HL-60 (cell line): ENCODE measurements around the gene IQCK.

Experiments used
- DNase-seq, 2 experiments: peaks; one replicate each; pipeline ENCODE4 v3.0.0-alpha.2; 2010 to 2020; ENCODE audit warnings: low read depth in 1 of 2, low spot score in 1 of 2
- H3K27ac ChIP-seq: fragments of 250-450 bp; sonication (Bioruptor Pico); replicated peaks from 2 replicates; pipeline ENCODE4 v1.5.1; 2020; ENCODE audit warnings: mild to moderate bottlenecking, moderate library complexity
- H3K27me3 ChIP-seq: fragments of 250-450 bp; sonication (Bioruptor Pico); 2 replicates; pipeline ENCODE4 v1.5.1; 2021; ENCODE audit warnings: mild to moderate bottlenecking, moderate library complexity; ENCODE audit not compliant: insufficient read depth, poor library complexity, severe bottlenecking
- H3K4me3 ChIP-seq: replicated peaks from 2 replicates; pipeline ENCODE4 v1.5.1; 2011; ENCODE audit warnings: mild to moderate bottlenecking, control low read depth, low read length; ENCODE audit not compliant: insufficient read depth
- GABPA ChIP-seq: IDR thresholded peaks from 2 replicates; pipeline ENCODE4 v1.6.1; 2012; ENCODE audit warnings: low read depth
- POLR2AphosphoS5 ChIP-seq: IDR thresholded peaks from 2 replicates; pipeline ENCODE4 v1.6.1; 2012; ENCODE audit warnings: low read depth
- SPI1 ChIP-seq: IDR thresholded peaks from 2 replicates; pipeline ENCODE4 v1.6.1; 2012; ENCODE audit warnings: low read depth, mild to moderate bottlenecking, borderline replicate concordance
- TF ChIP-seq, protein P1 (sequence below): IDR thresholded peaks from 2 replicates; pipeline ENCODE4 v1.6.1; 2012; ENCODE audit warnings: low read depth; ENCODE audit not compliant: insufficient replicate concordance
- TF ChIP-seq, protein P2 (sequence below): IDR thresholded peaks from one replicate; pipeline ENCODE4 v1.5.1; 2011; ENCODE audit warnings: low read length, control low read depth, inconsistent platforms; ENCODE audit not compliant: insufficient read depth

The IQCK gene

DNA sequence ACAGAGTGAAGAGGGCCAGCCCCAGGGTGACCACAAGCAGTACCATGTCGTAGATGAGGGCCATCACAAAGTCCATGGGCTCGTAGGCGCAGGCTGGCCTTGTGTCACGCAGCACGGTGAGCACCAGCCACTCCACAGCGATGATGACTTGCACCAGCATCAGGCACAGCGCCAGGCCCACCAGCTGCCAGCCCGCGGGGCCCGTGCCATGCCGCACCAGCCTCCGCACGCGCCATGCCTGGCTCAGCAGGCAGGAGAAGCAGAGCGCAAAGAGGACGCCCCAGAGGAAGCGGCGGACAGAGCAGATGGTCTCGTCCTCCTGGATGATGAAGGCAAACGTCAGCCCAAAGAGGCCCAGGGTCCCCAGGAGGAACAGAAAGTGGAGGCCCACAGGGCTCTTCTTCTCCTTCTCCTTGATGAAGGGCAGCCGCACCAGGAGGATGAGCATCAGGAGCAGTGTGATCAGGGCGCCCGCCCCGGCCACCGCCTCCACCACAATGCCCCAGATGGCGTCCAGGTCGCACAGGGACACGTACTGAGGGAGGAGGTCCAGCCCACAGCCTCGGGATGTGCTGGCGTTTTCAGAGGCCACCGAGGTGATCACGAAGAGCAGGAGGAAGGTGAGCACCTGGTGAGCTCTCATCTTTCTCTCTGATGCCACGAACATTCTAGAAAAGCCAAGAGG, 154.2 kb downstream of the IQCK start:
- no peak for DNase-seq
- Histone ChIP-seq H3K27ac (no peak overlapping the region), H3K27me3 (no peaks in the 10 kb centered on the region), H3K4me3 (no peak overlapping the region)
- TF ChIP-seq, protein P1, sequence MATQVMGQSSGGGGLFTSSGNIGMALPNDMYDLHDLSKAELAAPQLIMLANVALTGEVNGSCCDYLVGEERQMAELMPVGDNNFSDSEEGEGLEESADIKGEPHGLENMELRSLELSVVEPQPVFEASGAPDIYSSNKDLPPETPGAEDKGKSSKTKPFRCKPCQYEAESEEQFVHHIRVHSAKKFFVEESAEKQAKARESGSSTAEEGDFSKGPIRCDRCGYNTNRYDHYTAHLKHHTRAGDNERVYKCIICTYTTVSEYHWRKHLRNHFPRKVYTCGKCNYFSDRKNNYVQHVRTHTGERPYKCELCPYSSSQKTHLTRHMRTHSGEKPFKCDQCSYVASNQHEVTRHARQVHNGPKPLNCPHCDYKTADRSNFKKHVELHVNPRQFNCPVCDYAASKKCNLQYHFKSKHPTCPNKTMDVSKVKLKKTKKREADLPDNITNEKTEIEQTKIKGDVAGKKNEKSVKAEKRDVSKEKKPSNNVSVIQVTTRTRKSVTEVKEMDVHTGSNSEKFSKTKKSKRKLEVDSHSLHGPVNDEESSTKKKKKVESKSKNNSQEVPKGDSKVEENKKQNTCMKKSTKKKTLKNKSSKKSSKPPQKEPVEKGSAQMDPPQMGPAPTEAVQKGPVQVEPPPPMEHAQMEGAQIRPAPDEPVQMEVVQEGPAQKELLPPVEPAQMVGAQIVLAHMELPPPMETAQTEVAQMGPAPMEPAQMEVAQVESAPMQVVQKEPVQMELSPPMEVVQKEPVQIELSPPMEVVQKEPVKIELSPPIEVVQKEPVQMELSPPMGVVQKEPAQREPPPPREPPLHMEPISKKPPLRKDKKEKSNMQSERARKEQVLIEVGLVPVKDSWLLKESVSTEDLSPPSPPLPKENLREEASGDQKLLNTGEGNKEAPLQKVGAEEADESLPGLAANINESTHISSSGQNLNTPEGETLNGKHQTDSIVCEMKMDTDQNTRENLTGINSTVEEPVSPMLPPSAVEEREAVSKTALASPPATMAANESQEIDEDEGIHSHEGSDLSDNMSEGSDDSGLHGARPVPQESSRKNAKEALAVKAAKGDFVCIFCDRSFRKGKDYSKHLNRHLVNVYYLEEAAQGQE: no peak
- no peak for TF ChIP-seq POLR2AphosphoS5
- no peak for TF ChIP-seq SPI1
- no peak for TF ChIP-seq GABPA
- TF ChIP-seq, protein P2, sequence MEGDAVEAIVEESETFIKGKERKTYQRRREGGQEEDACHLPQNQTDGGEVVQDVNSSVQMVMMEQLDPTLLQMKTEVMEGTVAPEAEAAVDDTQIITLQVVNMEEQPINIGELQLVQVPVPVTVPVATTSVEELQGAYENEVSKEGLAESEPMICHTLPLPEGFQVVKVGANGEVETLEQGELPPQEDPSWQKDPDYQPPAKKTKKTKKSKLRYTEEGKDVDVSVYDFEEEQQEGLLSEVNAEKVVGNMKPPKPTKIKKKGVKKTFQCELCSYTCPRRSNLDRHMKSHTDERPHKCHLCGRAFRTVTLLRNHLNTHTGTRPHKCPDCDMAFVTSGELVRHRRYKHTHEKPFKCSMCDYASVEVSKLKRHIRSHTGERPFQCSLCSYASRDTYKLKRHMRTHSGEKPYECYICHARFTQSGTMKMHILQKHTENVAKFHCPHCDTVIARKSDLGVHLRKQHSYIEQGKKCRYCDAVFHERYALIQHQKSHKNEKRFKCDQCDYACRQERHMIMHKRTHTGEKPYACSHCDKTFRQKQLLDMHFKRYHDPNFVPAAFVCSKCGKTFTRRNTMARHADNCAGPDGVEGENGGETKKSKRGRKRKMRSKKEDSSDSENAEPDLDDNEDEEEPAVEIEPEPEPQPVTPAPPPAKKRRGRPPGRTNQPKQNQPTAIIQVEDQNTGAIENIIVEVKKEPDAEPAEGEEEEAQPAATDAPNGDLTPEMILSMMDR: no peak

DNA sequence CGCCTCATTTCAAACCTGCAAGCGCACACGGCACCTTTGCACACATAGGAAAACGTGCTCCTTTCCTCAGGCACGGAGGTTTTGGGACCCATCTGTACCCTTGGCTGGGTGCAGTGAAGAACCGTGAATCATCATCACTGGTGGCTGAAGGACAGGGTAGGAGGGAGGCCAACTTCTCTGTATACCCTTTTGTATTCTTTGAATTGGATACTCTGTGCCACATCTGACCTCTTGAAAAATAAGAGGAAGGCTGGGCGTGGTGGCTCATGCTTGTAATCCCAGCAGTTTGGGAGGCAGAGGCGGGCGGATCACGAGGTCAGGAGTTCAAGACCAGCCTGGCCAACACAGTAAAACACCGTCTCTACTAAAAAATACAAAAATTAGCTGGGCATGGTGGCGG, 154.9 kb downstream of the IQCK start:
- TF ChIP-seq POLR2AphosphoS5 (no peak), SPI1 (no peak), GABPA (no peak)
- TF ChIP-seq, protein P1: no peak
- TF ChIP-seq, protein P2: no peak
- Histone ChIP-seq H3K4me3 (no peak overlapping the region), H3K27ac (no peak overlapping the region), H3K27me3 (no peaks in the 10 kb centered on the region)
- DNase-seq: no peak

DNA sequence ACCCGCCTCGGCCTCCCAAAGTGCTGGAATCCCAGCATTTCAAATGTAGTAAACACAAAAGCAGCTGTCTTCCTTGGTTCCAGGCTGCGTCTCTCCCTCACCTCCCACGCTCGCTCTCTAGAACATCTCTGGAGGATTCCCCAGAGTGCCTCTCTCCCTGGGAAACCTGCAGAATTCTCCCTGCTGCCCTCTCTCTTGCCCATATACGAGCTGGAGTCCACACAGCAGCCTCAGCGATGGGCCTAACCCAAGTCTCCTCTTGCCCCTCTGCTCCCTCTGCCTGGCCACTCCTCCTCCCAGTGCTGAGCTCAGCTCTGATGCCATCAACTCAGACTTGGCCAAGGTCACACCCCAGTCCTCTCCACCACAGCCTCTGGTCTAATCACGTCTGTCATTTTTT, 156.0 kb downstream of the IQCK start:
- DNase-seq: no peak
- TF ChIP-seq SPI1 (no peak), GABPA (no peak), POLR2AphosphoS5 (no peak)
- TF ChIP-seq, protein P1: no peak
- TF ChIP-seq, protein P2: no peak
- Histone ChIP-seq H3K27ac (no peak overlapping the region), H3K4me3 (no peak overlapping the region), H3K27me3 (no peaks in the 10 kb centered on the region)
